CD4-positive, alpha-beta T cell (primary cell): ENCODE data around the gene PIGA. TPM values are rescaled to one million over a fixed set of nuclear protein-coding genes. Genes with fewer than 3 reads are reported as not detected.
"Not testable (repeated sequence)": the region's sequence is repeated elsewhere in the genome, so short reads cannot be mapped to it uniquely, and the experiment has no call there.

ENCODE experiments used
- ATAC-seq: fragments of 200-7000 bp; cut with Tn5 transposase; one replicate; pipeline ENCODE4 v1.10.0; 2022; ENCODE audit warnings: mild to moderate bottlenecking; ENCODE audit not compliant: poor library complexity
- CTCF ChIA-PET: fragments of 350-600 bp; sonication (Branson Sonifier 250); formaldehyde crosslinking; loops from one replicate; lab custom pipeline; 2021; ENCODE audit warnings: antibody characterized with exemption, inconsistent platforms; lab: Charles Lee
- POLR2A ChIA-PET: fragments of 350-600 bp; sonication (Branson Sonifier 250); formaldehyde crosslinking; loops from one replicate; lab custom pipeline; 2021; ENCODE audit warnings: antibody characterized with exemption, inconsistent platforms; lab: Charles Lee
- DNase-seq, 14 experiments: peaks; one replicate each; pipeline ENCODE4 v3.0.0-alpha.2; 2013 to 2020; ENCODE audit warnings: mixed read lengths in 2 of 14
- H3K27ac ChIP-seq, 2 donors: one replicate each; pipeline versions ENCODE4 v1.5.1 to v1.7.0; 2013; ENCODE audit warnings: low read length in 2 of 2, low read depth in 1 of 2, mild to moderate bottlenecking in 1 of 2
- H3K27me3 ChIP-seq, 2 experiments: 1 replicate in 1 of 2; 2 replicates in 1 of 2; pipeline versions ENCODE4 v1.6.1 to v1.7.0; 2013; ENCODE audit warnings: low read length in 2 of 2, control low read depth in 1 of 2, mild to moderate bottlenecking in 1 of 2, moderate library complexity in 1 of 2; ENCODE audit not compliant: insufficient read depth in 2 of 2, control insufficient read depth in 1 of 2
- H3K36me3 ChIP-seq: one replicate; pipeline ENCODE4 v1.6.1; 2013; ENCODE audit warnings: low read length, control low read depth; ENCODE audit not compliant: insufficient read depth
- H3K4me1 ChIP-seq: one replicate; pipeline ENCODE4 v1.6.1; 2013; ENCODE audit warnings: low read length, control low read depth; ENCODE audit not compliant: insufficient read depth
- H3K4me3 ChIP-seq: one replicate; pipeline ENCODE4 v1.5.1; 2013; ENCODE audit warnings: mild to moderate bottlenecking, low read length, moderate library complexity
- H3K9me3 ChIP-seq, 2 experiments: 1 replicate in 1 of 2; 2 replicates in 1 of 2; pipeline versions ENCODE4 v1.6.1 to v1.7.0; 2013; ENCODE audit warnings: low read length in 2 of 2, mild to moderate bottlenecking in 2 of 2, control low read depth in 1 of 2, moderate library complexity in 1 of 2; ENCODE audit not compliant: control insufficient read depth in 1 of 2, insufficient read depth in 1 of 2
- H3K27ac Mint-ChIP-seq: one replicate; pipeline ENCODE4 v1.8.0; 2020; ENCODE audit warnings: mixed read lengths
- H3K27me3 Mint-ChIP-seq: one replicate; pipeline ENCODE4 v1.8.0; 2021; ENCODE audit warnings: mixed read lengths
- H3K36me3 Mint-ChIP-seq: one replicate; pipeline ENCODE4 v1.8.0; 2021; ENCODE audit warnings: low read depth, mixed read lengths
- H3K4me1 Mint-ChIP-seq: one replicate; pipeline ENCODE4 v1.8.0; 2021; ENCODE audit warnings: low read depth, mixed read lengths
- H3K4me3 Mint-ChIP-seq: one replicate; pipeline ENCODE4 v1.8.0; 2020; ENCODE audit warnings: mild to moderate bottlenecking, mixed read lengths
- H3K9me3 Mint-ChIP-seq: one replicate; pipeline ENCODE4 v1.8.0; 2020; ENCODE audit warnings: mixed read lengths
- CTCF ChIP-seq: fragments of 200-600 bp; IDR thresholded peaks from one replicate; pipeline ENCODE4 v1.8.0; 2022; ENCODE audit warnings: antibody characterized with exemption, mild to moderate bottlenecking
- intact Hi-C, 2 experiments: fragments of 100-400 bp; cut with DNase I in 1 of 2; cut with micrococcal nuclease in 1 of 2; formaldehyde crosslinking; loops; one replicate each; pipeline versions ENCODE4 v1.15.1 to v1.9.0; 2023 to 2025; cut with DNase I, micrococcal nuclease
- total RNA-seq, 174 experiments: library from RNA in 2 of 174; stranded (reverse) in 2 of 174; gene quantifications; one replicate each; pipeline ENCODE4 v1.2.3 and lab custom pipeline; 2021 to 2026

PIGA gene
- total RNA-seq, 2 experiments from 2014 or later: 130 to 134 TPM

- H3K27me3 ChIP-seq: no peaks in the 10 kb centered on the region
- H3K36me3 Mint-ChIP-seq: no peaks in the 10 kb centered on the region
- ChIA-PET POLR2A (no interaction called here), CTCF (no interaction called here)
- peaks cover 5% of the 10 kb centered on the region for H3K4me1 ChIP-seq
- no peaks in the 10 kb centered on the region for H3K36me3 ChIP-seq
- no peak overlapping the region for H3K4me3 ChIP-seq
- peaks cover 5% of the 10 kb centered on the region for H3K4me1 Mint-ChIP-seq
- no peak for TF ChIP-seq CTCF
- no peak overlapping the region for H3K27ac ChIP-seq
- ATAC-seq (no peak), DNase-seq (no peak)
- no peak overlapping the region for H3K4me3 Mint-ChIP-seq
- no peak overlapping the region for H3K27ac Mint-ChIP-seq
- peaks cover 10% of the 10 kb centered on the region for H3K27me3 Mint-ChIP-seq
- H3K9me3 Mint-ChIP-seq: no peaks in the 10 kb centered on the region
- intact Hi-C loops: no loop called here
- H3K9me3 ChIP-seq: no peaks in the 10 kb centered on the region
These were observed 60.4 kb downstream of the PIGA start for GRCh38 chrX:15274946-15275345.

GRCh38 chrX:15273275-15273674 is 62.0 kb downstream of the PIGA start:
- peaks cover 11% of the 10 kb centered on the region for H3K4me1 Mint-ChIP-seq
- H3K9me3 Mint-ChIP-seq, H3K4me1 ChIP-seq, H3K9me3 ChIP-seq, H3K36me3 ChIP-seq, ATAC-seq, H3K36me3 Mint-ChIP-seq, intact Hi-C loops, DNase-seq, H3K27me3 ChIP-seq, H3K27ac Mint-ChIP-seq, H3K4me3 Mint-ChIP-seq, H3K27ac ChIP-seq, H3K27me3 Mint-ChIP-seq, CTCF ChIA-PET, POLR2A ChIA-PET, H3K4me3 ChIP-seq: not testable (repeated sequence)

- Mint-ChIP-seq H3K9me3 (no peaks in the 10 kb centered on the region), H3K27me3 (no peaks in the 10 kb centered on the region), H3K4me1 (peaks cover 11% of the 10 kb centered on the region), H3K4me3 (no peak overlapping the region), H3K27ac (no peak overlapping the region), H3K36me3 (no peaks in the 10 kb centered on the region)
- no peak for DNase-seq
- Histone ChIP-seq H3K9me3 (no peaks in the 10 kb centered on the region), H3K27me3 (no peaks in the 10 kb centered on the region), H3K4me1 (peaks cover 10% of the 10 kb centered on the region), H3K27ac (no peak overlapping the region), H3K36me3 (no peaks in the 10 kb centered on the region), H3K4me3 (no peak overlapping the region)
- TF ChIP-seq CTCF: no peak
- no peak for ATAC-seq
- ChIA-PET POLR2A (no interaction called here), CTCF (no interaction called here)
- intact Hi-C loops: no loop called here
These were observed 63.6 kb downstream of the PIGA start for GRCh38 chrX:15271757-15272156.
